Stomach (tissue), 4 donors: ENCODE measurements around the gene TUT4.

Experiments
- CTCF ChIP-seq, 7 experiments: fragments of 450-650 bp in 4 of 7; fragments of 200-600 bp in 3 of 7; sonication (generic) in 3 of 7; IDR thresholded peaks; one replicate each; pipeline ENCODE4 v1.5.1; 2016 to 2019; ENCODE audit warnings: antibody characterized with exemption in 7 of 7, control low read depth in 2 of 7, mild to moderate bottlenecking in 1 of 7
- POLR2A ChIP-seq, 4 donors: fragments of 450-650 bp; IDR thresholded peaks; one replicate each; pipeline ENCODE4 v1.6.1; 2016; ENCODE audit warnings: antibody characterized with exemption in 4 of 4, control low read depth in 2 of 4, mild to moderate bottlenecking in 1 of 4, moderate library complexity in 1 of 4

GRCh38 chr1:52420713-52421112 lies 132.2 kb downstream of the TUT4 start:
- TF ChIP-seq CTCF (IDR thresholded peaks at IDR 0.05), result no peak
- no peak for TF ChIP-seq POLR2A (IDR thresholded peaks at IDR 0.05)
